GM12872 (cell line): ENCODE results near the gene PPFIA4.

ENCODE experiments used
- TF ChIP-seq, protein P1 (sequence below): IDR thresholded peaks from 3 replicates; pipeline ENCODE4 v1.5.1; 2011; ENCODE audit warnings: low read depth, mild to moderate bottlenecking, low read length, moderate library complexity; ENCODE audit not compliant: insufficient read depth

Gene PPFIA4

DNA sequence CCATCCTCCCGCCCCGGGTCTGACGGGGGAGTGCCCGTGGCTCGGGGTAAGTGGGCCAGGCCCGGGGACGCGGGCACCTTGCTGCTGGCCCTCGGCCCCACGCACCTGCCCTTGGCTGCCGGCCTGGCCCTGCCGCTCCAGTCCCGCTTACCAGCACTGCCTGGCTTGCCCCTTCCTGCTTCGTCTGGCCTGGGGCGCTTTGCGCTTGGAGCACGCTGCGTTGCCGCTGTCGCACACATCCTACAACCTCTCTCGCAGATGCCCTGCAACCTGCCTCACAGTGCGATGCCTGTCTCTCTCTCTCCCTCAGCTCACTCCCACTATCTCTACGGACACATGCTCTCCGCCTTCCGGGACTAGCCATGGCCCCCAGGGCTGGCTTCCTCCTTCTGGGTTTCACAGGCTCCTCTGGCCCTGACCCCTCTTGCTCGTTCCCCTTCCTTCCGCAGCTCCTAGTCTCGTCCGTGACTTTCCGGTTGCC, 49.8 kb downstream of the PPFIA4 start:
- TF ChIP-seq, protein P1, sequence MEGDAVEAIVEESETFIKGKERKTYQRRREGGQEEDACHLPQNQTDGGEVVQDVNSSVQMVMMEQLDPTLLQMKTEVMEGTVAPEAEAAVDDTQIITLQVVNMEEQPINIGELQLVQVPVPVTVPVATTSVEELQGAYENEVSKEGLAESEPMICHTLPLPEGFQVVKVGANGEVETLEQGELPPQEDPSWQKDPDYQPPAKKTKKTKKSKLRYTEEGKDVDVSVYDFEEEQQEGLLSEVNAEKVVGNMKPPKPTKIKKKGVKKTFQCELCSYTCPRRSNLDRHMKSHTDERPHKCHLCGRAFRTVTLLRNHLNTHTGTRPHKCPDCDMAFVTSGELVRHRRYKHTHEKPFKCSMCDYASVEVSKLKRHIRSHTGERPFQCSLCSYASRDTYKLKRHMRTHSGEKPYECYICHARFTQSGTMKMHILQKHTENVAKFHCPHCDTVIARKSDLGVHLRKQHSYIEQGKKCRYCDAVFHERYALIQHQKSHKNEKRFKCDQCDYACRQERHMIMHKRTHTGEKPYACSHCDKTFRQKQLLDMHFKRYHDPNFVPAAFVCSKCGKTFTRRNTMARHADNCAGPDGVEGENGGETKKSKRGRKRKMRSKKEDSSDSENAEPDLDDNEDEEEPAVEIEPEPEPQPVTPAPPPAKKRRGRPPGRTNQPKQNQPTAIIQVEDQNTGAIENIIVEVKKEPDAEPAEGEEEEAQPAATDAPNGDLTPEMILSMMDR, result no peak

DNA sequence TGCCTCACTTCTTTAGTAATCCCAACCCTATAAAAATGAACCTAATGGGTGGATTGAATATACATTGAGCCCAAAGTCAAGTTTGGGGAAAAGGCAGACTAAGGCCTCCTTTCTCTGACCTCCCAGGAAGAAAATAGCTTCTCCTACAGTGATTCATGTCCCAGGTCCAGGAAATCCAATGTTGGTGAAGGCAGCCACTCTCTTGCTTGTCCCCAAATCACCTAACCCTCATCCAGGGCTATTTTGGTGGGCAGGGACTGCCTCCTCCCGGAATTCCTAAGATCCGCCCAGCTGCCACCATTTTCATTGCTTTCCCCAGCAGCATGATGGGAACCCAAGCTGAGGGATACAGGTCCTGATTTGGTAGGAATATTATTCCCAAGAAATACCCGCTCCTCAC, 51.1 kb downstream of the PPFIA4 start:
- TF ChIP-seq, protein P1, result no peak

DNA sequence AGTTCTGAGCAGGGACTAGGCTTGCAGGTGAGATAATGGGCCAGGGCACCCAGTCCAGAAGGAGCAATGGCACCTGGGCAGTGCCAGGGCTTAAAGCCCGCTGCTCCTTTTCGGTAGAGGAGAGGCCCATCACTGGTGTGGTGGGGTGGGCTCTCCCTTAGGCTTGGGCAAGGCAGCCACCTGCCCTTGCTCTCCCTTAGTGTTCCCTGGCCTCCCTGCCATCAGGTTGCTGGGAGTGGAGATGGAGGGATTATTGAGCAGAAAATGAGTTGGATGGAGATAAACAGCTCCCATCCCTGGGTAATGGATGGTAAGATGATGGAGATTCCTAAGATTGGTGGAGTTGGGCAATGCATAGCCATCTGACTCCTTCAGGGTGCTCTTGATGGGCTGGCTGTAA, 51.7 kb downstream of the PPFIA4 start:
- TF ChIP-seq, protein P1, result no peak

DNA sequence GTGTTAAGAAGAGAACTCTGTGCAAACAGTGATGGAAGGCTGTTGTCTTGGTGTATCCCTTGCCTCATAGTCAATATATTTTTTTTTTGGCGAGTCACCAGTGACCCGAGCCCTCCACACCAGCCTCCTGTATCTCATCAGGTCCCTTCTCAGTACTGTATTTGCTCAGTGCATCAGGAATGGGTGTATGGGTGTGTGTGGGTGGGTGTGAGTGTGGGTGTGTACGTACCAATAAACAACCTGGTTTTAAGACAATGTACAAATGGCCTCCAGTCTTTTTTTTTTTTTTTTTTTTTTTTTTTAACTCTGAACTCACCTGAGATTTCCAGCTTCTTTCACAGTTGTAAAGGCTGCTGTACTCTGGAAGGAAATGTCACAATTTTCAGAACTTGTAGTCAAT, 52.2 kb downstream of the PPFIA4 start:
- TF ChIP-seq, protein P1, result no peak

DNA sequence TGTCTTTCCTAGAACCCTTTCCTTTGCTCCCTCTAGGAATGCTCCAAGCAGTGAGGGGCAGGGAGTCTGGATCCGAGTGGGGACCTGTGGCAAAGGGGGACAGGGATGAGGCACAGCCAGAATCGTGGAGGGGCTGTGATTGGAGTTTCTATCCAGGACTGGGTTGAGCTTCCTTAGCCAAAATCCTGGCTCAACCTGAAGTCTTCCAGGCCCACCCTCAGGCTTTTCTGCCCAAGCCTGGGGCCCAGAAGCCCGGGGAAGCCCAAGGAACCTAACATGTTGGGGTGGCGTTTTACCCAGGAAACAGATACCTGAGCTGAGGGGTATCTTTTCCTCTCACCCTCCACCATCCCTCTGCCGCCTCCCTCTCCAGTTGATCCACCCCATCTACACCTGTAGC, 54.2 kb downstream of the PPFIA4 start:
- TF ChIP-seq, protein P1, result no peak

GRCh38 chr1:203081465-203082230, 55.4 kb downstream of the PPFIA4 start:
- TF ChIP-seq, protein P1, result no peak

GRCh38 chr1:203082231-203082505, 55.9 kb downstream of the PPFIA4 start:
- TF ChIP-seq, protein P1, result no peak
